GM19468 (cell line): ENCODE measurements around the gene SREBF2.

Source experiments
- ATAC-seq: cut with Tn5 transposase; IDR thresholded peaks from one replicate; pipeline ENCODE4 v1.9.1; 2021; ENCODE audit warnings: mild to moderate bottlenecking, moderate library complexity, moderate number of reproducible peaks; ENCODE audit not compliant: unreplicated experiment; ENCODE audit errors: extremely low read depth

The SREBF2 gene

DNA sequence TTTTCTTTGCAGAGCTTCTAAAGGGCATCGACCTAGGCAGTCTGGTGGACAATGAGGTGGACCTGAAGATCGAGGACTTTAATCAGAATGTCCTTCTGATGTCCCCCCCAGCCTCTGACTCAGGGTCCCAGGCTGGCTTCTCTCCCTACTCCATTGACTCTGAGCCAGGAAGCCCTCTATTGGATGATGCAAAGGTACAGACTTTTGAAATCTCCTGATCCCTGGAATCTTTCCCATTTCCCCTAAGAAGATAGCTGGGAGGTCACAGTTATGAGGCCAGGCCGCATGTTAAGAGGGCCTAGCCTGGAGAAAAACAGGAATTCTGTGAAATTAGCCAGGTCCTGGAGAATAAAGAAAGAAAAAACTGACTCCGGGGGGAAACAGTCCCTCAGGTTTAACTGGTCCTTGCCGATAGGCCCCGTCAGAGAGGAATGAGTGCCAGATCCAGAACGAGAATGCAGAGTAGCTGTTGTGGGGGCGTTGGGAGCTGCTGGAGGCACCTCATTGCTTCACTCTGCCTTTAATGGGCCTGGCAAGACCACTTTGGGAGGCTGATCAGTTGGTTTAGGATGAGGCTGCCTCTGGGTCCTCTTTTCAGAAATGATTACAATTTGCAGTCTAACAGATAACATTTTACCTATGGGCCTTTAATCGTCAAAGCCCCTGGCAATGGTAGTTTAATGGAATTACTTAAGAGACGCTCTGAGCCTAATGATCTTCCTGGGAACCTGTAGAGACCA lies 42.8 kb downstream of the SREBF2 start:
- no peak for ATAC-seq

DNA sequence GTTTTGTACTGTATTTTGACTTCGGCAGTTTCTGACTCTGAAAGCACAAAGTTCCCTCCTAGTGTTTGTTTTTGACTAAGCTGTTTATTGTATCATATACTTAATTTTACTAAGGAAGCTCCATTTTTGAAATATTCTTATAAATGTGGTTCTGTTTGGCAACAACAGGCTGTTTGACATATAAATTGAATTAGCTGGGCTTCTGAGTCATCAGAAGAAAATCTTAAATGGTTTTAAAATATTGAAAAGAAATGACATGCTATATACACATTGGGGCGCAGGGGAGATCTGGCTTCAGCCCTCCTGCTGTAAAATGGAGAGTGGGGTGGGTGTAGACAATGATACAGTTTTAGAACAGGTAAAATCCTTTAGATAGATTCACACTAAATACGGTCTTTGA lies 43.4 kb downstream of the SREBF2 start:
- ATAC-seq = no peak

DNA sequence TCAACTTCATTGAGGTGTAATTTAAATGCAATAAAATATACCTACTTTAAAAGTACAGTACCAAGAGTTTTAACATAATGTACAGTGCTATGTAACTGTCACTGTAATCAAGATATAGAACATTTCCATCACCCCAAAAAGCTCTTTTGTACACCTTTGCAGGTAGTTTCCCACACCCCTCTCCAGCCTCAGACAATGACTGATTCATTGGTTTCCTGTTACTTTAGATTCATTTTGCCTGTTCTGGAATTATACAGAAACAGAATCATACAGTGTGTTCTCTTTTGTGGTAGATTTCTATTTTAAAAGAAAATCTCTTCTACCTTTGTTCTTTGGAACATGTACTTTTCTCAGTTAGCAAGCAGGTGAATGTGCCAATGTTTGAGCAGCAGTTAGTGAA lies 43.8 kb downstream of the SREBF2 start:
- ATAC-seq = no peak

DNA sequence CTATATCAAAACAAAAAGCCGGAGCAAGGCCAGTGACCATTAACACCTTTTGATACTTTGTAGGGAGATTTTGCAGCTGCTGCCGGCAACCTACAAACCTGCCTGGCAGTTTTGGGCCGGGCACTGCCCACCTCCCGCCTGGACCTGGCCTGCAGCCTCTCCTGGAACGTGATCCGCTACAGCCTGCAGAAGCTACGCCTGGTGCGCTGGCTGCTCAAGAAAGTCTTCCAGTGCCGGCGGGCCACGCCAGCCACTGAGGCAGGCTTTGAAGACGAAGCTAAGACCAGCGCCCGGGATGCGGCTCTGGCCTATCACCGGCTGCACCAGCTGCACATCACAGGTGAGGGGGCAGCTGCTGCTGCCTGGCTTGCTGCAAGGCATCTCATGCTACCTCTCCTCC lies 47.7 kb downstream of the SREBF2 start:
- no peak for ATAC-seq

DNA sequence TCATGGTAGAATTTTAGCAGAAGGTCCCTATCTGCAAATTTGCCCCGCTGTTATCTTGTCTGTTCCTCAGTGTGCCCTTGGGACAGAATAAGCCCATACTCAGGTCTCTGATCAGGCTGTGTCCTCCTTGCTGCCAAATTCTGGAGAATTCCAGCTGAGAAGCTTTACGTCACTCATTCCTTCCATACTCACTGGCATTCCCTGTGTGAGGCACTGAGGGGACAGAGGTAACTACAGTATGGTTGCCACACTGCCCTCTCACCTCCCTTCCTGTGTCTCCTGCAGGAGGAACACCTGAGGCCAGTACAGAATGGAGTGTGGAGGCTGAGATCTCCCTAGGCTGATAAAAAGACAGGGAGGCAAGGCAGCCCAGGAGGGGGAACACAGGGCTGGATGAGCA lies 50.5 kb downstream of the SREBF2 start:
- ATAC-seq = no peak

DNA sequence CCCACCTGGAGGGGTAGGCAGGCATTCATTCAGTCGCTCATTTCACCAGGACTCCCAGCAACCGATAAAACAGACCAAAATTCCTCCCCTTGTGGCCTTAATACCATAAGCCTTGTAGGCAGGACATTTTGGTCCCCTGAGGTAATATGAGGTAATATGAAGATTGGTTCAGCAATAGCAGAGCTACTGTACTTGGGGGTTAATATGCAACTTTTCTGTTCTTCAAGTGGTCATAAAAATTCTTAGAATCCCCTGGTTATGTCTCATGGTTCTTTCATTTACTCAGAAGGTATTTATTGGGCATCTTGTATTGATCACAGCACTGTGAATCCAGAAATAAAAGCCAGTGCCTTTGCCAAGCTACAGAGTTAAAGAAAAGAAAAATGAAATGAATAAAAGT lies 52.2 kb downstream of the SREBF2 start:
- no peak for ATAC-seq

DNA sequence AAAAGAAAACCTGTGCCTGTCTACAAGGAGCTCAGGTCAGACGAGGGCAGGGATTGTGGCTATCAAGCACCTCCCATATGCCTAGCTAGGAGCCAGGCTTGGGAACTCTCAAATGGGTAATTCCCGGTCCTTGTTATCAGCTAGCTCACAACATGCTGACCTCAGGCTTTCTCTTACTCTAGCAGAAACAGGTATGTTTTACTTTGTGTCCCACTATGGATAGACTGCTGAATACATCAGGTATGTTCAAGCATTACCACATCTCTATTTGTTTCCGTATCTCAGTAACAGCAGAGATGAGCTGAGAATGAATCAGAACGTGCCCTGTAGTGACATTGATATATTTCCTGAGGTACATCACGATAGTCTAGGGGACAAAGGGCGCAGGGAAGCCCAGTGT lies 52.6 kb downstream of the SREBF2 start:
- ATAC-seq = no peak

DNA sequence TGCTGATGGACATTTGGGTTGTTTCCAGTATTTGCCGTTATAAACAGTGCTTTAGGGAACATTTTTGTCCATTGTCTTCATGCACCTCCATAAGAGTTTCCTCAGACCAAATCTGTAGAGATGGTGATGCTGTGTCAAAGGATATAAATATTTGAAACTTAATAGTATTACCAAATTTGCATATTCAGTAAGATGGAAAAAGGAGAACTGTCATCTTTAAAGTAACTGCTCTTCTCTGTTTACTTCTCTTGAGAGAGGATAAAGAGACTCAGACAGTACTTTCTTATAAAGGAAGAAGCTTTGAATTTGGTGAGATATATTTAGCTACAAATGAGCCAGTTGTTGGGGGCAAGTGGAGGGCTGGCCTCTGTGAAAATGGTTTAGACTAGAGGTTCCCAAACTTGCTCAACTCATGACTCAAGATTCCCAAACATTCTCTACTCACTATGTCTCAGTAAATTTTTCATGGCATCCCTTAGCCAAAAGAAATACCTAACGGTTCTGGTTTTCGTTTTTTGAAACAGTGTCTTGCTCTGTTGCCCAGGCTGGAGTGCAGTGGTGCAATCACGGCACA lies 55.8 kb downstream of the SREBF2 start:
- no peak for ATAC-seq

DNA sequence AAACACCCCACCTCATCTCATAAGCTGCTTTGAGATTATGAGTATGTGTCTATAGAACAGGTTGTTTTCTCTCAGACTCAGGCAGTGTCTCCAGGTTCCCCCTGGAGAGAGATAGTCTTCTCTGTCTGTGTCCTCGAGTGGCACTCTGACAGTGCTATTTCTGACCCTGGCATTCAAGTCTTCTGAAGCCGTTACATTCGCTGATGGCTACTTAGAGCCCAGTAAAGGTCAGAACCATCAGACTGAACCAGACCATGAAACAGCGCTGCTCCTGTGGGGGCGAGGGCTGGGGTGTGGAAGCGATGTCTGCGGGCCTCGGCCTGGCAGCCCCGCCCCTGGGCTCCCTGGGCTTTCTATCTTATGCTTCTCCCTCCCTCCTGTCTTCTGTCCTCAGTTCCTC lies 58.5 kb downstream of the SREBF2 start:
- no peak for ATAC-seq

DNA sequence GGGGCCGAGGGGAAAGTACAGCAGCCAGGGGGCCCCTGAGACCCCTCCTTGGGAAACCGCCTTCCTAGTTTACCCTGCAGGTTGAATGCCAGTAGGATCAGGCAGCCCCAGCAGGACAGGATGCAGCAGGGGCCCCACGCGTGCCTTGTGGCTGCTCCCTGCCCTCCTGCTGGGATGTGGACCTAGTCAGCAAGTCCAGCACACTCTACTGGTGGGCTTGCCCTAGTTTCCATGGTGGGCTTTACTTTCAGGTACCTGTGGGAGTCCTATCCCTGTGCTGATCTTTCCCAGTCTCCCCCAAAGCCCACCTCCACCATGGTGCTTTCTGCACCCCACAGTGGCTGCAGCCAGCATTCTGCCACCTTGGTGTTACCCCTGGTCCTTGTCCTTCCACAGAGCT lies 59.8 kb downstream of the SREBF2 start:
- no peak for ATAC-seq

DNA sequence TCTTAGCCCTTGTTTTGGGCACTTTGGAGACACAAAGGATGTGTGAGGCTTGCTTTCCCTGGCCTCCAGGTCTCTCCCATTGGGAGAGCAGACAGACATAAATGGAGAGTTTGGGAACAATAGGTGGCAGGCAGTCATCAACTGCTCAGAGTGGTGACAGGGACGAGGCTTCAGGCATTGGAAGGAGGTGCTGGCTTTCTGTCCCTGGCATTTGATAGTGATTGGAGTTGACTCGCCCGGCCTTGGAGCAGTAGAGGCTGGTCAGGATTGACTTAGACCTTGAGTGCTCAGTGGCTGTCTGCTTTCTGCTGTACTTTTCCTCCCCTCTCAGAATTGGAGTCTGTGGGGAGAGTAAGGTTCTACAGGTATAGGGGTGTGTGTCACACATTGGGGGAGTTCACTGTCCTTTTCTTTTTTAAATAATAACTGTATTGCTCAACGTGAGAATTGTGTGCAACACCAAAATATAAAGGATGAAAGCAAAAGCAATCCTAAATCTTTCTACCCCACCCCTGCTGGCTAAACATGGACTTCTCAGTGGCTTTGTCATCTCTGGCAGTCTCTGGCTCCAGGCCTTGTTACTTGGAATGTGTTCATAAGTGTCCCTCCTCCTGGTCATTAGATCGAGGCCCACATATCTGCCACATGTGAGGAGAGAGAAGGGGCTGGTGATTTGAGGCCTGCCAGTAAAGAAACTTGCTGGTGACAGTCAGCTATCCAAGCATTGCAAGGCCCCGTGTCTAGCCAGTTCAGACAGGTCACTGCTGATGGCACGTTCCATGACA lies 60.9 kb downstream of the SREBF2 start:
- ATAC-seq = no peak

DNA sequence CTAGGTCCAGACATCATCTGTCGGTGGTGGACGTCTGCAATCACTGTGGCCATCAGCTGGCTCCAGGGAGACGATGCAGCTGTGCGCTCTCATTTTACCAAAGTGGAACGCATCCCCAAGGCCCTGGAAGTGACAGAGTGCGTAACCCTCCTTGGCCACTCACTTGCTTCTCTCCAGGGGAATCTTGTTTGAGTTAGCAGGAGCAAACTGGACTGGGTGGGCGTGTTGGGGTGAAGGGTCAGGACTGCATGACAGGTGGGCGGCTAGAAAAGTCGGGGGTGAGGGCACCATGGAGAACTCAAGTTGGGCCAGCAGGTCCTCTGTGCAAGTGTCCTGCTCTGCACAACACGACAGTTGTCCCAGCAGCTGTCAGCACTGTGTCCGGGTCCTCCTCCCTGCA lies 65.7 kb downstream of the SREBF2 start:
- no peak for ATAC-seq

DNA sequence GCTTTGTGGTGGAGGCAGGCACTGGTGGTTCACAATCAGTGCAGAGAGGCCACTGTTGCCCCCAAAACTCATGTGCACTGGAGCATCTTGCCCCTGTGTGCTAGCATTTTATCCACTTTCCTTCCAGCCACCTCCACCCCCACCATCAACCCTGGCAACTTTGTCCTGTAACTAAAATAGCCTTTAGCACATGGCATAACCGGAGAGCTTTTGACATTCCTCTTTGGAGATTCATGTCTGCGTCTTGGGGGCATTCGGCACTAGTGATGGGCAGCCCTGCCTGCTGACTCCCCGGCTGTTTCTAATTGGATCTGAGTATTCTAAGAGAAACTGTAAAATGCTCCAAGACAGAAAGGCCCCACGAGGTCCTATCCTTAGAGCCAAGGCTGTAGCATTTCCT lies 66.2 kb downstream of the SREBF2 start:
- ATAC-seq = no peak

DNA sequence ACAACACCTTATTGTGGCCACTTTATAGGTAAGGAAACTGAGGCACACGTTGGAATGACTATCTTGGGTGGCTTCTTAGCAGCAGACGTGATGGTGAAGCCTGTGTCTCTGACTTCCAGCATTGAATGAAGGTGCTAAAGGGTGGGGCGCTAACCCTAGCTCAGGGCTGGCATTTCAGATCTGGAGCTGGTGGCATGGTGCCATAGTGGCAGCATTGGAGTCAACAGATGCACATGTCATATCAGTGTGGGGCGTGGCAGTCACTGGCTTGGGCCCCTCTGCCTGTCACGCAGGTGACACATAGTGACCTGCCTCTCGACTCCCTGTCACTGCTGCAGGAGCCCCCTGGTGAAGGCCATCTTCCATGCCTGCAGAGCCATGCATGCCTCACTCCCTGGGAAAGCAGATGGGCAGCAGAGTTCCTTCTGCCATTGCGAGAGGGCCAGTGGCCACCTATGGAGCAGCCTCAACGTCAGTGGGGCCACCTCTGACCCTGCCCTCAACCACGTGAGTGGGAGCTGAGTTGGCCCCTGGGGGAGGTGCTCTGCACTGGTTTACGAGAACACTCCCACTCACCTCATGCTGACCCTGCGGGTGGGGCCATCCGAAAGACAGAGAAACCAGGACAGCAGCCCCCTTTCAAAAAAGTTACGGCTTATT lies 67.2 kb downstream of the SREBF2 start:
- no peak for ATAC-seq

DNA sequence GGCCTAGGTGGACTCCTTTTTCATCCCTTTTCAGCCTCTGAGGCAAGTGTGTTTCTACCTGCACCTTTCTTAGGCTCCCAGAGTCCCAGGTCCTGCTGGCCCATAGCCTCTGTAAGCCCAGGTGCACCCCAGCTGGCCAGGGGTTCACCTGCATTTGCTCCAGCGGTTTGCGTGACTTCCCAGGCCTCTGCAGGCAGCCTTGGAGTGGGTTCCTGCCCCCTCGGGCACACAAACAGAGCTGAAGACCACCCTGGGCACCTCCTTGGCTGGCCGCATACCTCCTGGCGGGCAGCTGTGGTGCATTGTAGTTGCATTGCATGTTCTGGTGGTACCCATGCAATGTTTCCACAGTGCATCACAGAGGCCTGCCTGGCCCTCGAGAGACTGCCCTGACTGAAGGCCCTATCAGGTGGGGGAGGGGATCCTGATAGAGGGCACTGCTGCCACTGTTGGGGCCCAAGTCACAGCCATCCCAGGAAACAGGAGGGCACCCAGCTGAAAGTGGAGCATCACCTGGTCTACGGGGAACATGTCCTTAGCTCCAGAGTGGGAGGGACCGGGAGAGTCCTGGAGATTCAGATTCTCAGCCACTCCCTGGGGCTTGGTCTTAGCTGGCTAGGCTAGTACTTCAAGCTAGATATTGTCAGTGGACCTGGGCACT lies 67.9 kb downstream of the SREBF2 start:
- no peak for ATAC-seq

DNA sequence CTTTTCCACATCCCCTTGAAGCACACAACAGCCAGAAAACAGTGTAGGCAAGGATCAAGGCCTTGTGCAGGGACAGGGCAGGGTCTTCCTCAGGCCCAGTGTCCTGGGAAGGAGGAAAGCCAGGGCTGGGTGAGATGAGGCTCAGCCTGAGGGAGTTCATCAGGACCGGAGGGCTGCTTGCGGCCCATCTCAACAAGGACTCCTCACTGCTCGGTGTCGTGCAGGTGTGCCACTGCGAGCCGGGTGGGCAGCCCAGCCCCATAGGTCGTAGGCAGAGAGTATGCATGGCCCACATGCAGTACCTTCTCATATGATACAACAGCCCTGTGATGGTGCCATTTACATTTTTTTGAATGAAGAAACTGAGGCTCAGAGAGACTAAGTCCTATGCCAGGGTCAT lies 69.1 kb downstream of the SREBF2 start:
- ATAC-seq = no peak

DNA sequence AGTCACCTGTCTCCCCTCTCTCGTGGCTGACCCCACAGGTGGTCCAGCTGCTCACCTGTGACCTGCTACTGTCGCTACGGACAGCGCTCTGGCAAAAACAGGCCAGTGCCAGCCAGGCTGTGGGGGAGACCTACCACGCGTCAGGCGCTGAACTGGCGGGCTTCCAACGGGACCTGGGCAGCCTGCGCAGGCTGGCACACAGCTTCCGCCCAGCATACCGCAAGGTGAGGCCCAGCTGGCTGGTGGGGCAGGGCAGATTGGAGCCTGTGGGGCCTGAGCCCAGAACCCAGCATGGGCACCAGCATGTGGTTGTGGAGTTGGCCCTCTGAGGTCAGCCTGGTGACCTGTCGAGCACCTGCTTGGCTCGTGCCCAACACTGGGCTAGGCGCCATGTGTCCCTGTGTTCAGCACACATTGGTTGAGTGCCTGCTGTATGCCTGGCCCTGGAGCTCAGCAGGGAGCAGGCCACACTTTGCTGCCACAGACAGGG lies 70.1 kb downstream of the SREBF2 start:
- no peak for ATAC-seq

DNA sequence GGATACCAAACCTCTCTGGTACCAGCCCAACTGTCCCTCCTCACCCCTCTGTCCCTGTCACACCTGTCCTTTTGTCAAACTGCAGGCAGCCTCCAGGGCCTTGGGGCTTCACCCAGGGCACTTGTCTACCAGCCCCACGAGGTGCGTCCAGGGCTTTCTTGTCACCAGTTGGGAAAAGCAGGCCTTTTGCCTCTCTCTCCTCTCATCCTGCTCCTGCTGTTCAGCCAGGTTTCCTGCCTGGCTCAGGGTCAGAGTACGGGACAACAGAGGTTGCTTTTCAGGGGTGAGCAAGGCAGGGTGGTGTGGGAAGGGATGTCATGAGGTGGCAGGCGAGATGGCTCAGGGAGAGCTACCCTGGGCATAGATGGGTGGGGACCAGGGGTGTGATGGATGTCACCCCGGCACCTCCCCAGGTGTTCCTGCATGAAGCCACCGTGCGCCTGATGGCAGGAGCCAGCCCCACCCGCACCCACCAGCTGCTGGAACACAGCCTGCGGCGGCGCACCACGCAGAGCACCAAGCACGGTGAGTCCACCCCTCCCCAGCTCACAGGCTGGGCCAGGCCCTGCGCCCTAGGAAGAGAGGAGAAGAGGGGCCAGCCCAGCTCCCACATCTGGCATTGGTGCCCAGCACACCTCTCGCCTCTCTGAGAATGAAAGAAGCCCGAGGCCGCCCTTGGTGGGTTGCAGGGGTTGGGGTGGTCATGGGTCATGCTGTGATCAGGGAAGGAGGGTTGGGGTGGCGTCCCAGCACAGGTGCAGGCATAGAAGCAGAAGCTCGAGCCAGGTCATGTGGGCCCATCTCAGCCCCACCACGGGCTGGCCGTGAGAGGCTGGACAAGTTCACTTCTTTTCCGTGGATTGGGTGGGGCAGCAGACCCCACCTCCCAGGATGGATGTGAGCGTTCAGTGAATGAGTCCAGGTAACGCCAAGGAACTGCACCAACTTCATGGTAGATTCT lies 71.8 kb downstream of the SREBF2 start:
- no peak for ATAC-seq
